Esophagus muscularis mucosa (tissue), 4 donors: Measurements from ENCODE around the gene ZNF521.

Experiments
- EP300 ChIP-seq: sonication (generic); formaldehyde crosslinking; IDR thresholded peaks from one replicate; pipeline ENCODE4 v1.6.1; 2017; ENCODE audit warnings: antibody characterized with exemption
- POLR2A ChIP-seq: fragments of 450-650 bp; IDR thresholded peaks from one replicate; pipeline ENCODE4 v1.6.1; 2017; ENCODE audit warnings: antibody characterized with exemption, moderate library complexity, mild to moderate bottlenecking, low read depth
- POLR2AphosphoS5 ChIP-seq, 2 donors: sonication (generic); formaldehyde crosslinking; IDR thresholded peaks; one replicate each; pipeline ENCODE4 v1.6.1; 2017; ENCODE audit warnings: antibody characterized with exemption in 2 of 2
- TF ChIP-seq, protein P1 (sequence below), 3 experiments: fragments of 200-600 bp in 2 of 3; fragments of 450-650 bp in 1 of 3; sonication (generic) in 2 of 3; IDR thresholded peaks; one replicate each; pipeline ENCODE4 v1.5.1; 2017 to 2019; ENCODE audit warnings: antibody characterized with exemption in 3 of 3, mild to moderate bottlenecking in 2 of 3, moderate library complexity in 1 of 3

DNA sequence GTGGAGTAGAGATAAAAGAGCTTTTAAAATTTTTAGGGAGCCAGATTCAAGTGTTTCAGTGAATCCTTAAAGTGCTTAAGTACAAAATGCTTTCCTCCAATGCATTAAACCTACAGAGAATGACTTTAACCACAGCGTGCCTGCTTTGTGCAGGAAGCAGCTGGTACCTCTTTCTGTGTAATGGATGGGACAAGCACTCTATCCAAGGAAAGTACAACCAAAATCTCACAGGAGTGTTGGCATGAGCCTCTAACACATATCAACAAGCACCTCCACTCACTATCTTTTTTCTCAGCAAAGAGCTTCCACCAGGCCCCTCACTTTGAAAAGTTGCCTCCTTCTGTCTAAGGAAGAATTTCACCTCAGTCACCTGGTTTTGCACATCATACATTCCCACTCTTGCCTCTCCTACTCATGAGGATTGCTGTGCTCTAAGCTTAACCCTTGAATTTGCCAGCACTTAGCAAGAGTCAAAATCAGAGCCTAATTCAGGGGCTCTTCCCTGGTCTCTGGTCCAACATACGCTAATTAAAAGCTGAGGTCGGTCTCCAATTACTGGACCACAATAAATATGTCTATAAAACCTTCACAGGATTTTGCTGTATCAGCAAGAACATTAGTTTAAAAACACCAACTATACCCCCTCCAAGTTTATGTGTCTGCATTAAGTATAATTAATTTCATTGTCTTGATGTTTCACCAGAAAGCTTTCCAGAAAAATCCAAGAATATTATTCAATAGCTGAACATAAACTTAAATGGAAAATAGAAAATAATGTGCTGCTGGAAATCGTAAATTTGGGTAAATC, 68.9 kb downstream of the ZNF521 start:
- TF ChIP-seq, protein P1, sequence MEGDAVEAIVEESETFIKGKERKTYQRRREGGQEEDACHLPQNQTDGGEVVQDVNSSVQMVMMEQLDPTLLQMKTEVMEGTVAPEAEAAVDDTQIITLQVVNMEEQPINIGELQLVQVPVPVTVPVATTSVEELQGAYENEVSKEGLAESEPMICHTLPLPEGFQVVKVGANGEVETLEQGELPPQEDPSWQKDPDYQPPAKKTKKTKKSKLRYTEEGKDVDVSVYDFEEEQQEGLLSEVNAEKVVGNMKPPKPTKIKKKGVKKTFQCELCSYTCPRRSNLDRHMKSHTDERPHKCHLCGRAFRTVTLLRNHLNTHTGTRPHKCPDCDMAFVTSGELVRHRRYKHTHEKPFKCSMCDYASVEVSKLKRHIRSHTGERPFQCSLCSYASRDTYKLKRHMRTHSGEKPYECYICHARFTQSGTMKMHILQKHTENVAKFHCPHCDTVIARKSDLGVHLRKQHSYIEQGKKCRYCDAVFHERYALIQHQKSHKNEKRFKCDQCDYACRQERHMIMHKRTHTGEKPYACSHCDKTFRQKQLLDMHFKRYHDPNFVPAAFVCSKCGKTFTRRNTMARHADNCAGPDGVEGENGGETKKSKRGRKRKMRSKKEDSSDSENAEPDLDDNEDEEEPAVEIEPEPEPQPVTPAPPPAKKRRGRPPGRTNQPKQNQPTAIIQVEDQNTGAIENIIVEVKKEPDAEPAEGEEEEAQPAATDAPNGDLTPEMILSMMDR (IDR thresholded peaks at IDR 0.05) = no peak
- no peak for TF ChIP-seq POLR2A
- TF ChIP-seq POLR2AphosphoS5 (IDR thresholded peaks at IDR 0.05) = no peak
- TF ChIP-seq EP300 = no peak
